Melanocyte of skin (primary cell): ENCODE measurements around the gene KLHL40. TPM values are rescaled to one million over a fixed set of nuclear protein-coding genes. Genes with fewer than 3 reads are reported as not detected.

Experiments used
- total RNA-seq, 2 donors: library from RNA; depleted of rRNA; stranded (reverse); fragments of >200 nt; gene quantifications; 2 replicates each; pipeline ENCODE4 v1.2.3, GENCODE V29; 2012

KLHL40 gene
- not detected for total RNA-seq

GRCh38 chr3:42685363-42685881, at the start of gene KLHL40:
Gene KLHL40, plus strand, starts transcription at chr3:42685537. Its CDS starts 82 bp downstream, at chr3:42685619.

DNA sequence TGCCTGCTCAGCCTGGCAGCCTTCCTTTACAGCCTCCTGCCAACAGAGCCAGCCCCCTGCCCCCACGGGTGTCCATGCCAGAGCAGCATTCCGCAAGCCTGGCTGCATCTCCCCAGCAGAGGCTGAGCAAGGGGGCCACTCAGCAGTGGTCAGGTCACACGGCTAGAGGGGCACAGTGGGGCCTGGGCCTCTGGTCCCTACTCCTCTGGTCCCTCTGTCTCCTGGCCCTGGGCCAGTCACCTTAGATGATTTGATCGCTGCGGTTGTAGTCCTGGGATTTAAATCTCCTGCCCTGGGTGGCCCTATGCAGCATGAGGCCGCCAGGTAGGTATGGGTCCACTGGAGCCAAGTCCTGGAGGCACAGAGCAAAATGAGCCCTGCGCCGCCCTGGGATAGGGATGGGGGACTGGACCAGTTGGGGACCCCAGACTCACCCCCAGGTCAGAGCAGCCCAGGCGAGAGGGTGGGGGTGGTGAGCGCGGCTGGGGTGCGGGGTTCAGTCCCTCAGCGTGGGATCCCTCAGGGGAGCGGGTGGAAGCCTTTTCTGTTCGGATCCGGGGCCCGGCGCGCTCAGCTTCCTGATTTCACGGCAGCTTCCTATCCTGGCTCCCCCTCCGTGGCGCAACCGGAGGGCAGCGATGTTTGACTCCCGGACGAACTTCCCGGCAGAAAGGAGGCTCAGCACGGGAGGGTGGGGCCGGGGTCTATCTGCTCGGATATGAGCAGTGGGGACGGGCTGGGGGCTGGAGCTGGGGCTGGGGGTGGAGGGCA, 31.6 kb upstream of the KLHL40 start, which contains the start of gene ZBTB47:
Gene ZBTB47 (plus strand): TSS at position 138 of the 771 bp plus-strand sequence. CDS start 4,659 bp downstream, outside the sequence.

DNA sequence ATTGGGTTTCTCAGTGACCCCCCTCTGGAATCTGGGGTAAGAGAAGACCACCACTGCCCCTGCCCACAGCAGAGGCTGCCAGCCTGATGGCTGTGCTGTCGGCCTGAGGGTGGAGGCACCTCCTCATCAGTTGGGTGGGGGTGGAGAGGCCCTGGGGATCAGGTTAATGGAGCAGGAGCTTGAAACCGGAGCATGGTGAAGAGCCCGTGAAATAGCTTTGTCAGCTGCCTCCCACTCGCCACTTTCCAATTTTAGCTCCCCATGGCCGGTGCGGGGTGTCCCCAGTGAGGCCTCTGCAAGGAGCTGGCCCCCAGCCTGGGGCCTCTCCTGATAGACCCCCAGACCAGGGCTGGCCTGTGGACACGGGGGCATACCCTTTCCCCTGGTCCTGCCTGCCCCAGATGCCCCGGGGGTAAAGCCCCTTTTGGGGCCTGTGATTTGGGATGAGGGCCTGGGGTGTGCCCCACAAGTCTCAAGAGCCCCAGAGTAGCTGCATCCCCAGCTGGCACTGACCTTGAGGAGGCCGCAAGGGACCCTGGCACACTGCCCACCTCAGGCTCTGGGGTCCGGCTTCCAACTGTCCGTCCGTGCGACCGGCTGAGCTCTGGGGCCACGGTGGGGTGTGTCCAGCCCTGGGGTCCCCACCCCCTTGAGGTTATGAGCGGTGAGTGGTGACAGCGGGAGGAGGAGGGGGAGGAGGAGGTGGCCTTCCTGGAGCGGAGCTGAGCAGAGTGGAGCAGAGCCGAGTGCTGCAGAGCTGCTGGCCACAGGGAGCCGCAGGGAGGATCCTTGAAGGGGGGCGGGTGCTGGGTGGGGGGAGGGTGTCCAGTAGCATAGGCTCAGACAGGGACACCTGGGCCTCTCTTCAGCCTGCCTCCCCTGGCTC, 17.0 kb downstream of the KLHL40 start, which contains the start of gene HHATL:
Gene HHATL (minus strand): TSS at position 733 of the 886 bp plus-strand sequence. CDS start 1,972 bp downstream, outside the sequence.

Other genes starting within 250 kb of the KLHL40 start
- gene VIPR1, start 182.9 kb upstream of the KLHL40 start, total RNA-seq: not detected
- gene SEC22C, start 103.6 kb upstream of the KLHL40 start, total RNA-seq: 10 to 100 TPM; 97.9 to 98.4 TPM
- gene SS18L2, start 94.7 kb upstream of the KLHL40 start, total RNA-seq: 10 to 100 TPM; 17.2 to 32.3 TPM
- 10 to 100 TPM; 45.8 to 46.0 TPM for gene NKTR, start 84.9 kb upstream of the KLHL40 start, total RNA-seq
- gene ZBTB47, start 31.8 kb upstream of the KLHL40 start, total RNA-seq: 10 to 100 TPM; 10.7 to 14.1 TPM
- not detected for gene HHATL, start 17.3 kb downstream of the KLHL40 start, total RNA-seq
- under 1 TPM in 1 of 2 donors, not detected in 1; 0.33 TPM for gene CCDC13, start 87.7 kb downstream of the KLHL40 start, total RNA-seq
- 100 to 1,000 TPM; 116 to 157 TPM for gene HIGD1A, start 119.0 kb downstream of the KLHL40 start, total RNA-seq
- gene ACKR2, start 123.9 kb downstream of the KLHL40 start, total RNA-seq: under 1 TPM in 1 of 2 donors, not detected in 1; under 0.01 TPM
- not detected for gene CYP8B1, start 190.3 kb downstream of the KLHL40 start, total RNA-seq
- under 1 TPM; 0.33 to 0.69 TPM for gene ZNF662, start 220.6 kb downstream of the KLHL40 start, total RNA-seq